H9 (cell line): ENCODE results near the gene C19orf47. TPM values are rescaled to one million over a fixed set of nuclear protein-coding genes. Genes with fewer than 3 reads are reported as not detected.
A peak's percentile ranks its signal among the peaks of the same experiment; 100 is the strongest.

ENCODE experiments used
- DNase-seq: peaks from one replicate; pipeline ENCODE4 v3.0.0-alpha.2; 2017
- H2AFZ ChIP-seq: one replicate; pipeline ENCODE4 v1.6.1; 2013; ENCODE audit warnings: mild to moderate bottlenecking, low read length, control low read depth, moderate library complexity
- H2AK5ac ChIP-seq: 2 replicates; pipeline ENCODE4 v1.6.1; 2013; ENCODE audit warnings: low read length, control low read depth, mixed read lengths; ENCODE audit not compliant: insufficient read length
- H2BK120ac ChIP-seq: one replicate; pipeline ENCODE4 v1.6.1; 2013; ENCODE audit warnings: low read depth, mild to moderate bottlenecking, low read length, control low read depth, inconsistent platforms; ENCODE audit not compliant: poor library complexity, severe bottlenecking
- H2BK12ac ChIP-seq: 2 replicates; pipeline ENCODE4 v1.6.1; 2013; ENCODE audit warnings: low read length, control low read depth, mixed read lengths, low read depth; ENCODE audit not compliant: insufficient read length
- H2BK15ac ChIP-seq: 2 replicates; pipeline ENCODE4 v1.6.1; 2013; ENCODE audit warnings: low read depth, low read length, control low read depth
- H2BK20ac ChIP-seq: one replicate; pipeline ENCODE4 v1.6.1; 2013; ENCODE audit warnings: low read depth, mild to moderate bottlenecking, low read length, control low read depth, inconsistent platforms; ENCODE audit not compliant: poor library complexity, severe bottlenecking
- H2BK5ac ChIP-seq: 2 replicates; pipeline ENCODE4 v1.6.1; 2013; ENCODE audit warnings: low read length, control low read depth, mixed read lengths; ENCODE audit not compliant: insufficient read length
- H3K14ac ChIP-seq: 2 replicates; pipeline ENCODE4 v1.6.1; 2013; ENCODE audit warnings: low read length, control low read depth; ENCODE audit not compliant: insufficient read depth
- H3K18ac ChIP-seq: 2 replicates; pipeline ENCODE4 v1.6.1; 2013; ENCODE audit warnings: low read depth, mild to moderate bottlenecking, mixed read lengths, low read length, control low read depth; ENCODE audit not compliant: insufficient read length
- H3K23ac ChIP-seq: 2 replicates; pipeline ENCODE4 v1.6.1; 2013; ENCODE audit warnings: low read length, control low read depth, mixed read lengths, low read depth; ENCODE audit not compliant: insufficient read length
- H3K23me2 ChIP-seq: 2 replicates; pipeline ENCODE4 v1.6.1; 2013; ENCODE audit warnings: low read depth, mild to moderate bottlenecking, mixed read lengths, low read length, control low read depth; ENCODE audit not compliant: insufficient read length, poor library complexity, severe bottlenecking
- H3K27ac ChIP-seq: 2 replicates; pipeline ENCODE4 v1.5.1; 2013; ENCODE audit warnings: low read length, control low read depth, mixed read lengths, low read depth; ENCODE audit not compliant: insufficient read length
- H3K27me3 ChIP-seq: 2 replicates; pipeline ENCODE4 v1.6.1; 2013; ENCODE audit warnings: low read length, control low read depth, inconsistent platforms; ENCODE audit not compliant: insufficient read depth
- H3K4ac ChIP-seq: 2 replicates; pipeline ENCODE4 v1.6.1; 2013; ENCODE audit warnings: low read depth, mild to moderate bottlenecking, control low read depth, inconsistent platforms, low read length, moderate library complexity
- H3K4me1 ChIP-seq: 2 replicates; pipeline ENCODE4 v1.6.1; 2013; ENCODE audit warnings: low read length, control low read depth, inconsistent platforms; ENCODE audit not compliant: insufficient read depth
- H3K4me2 ChIP-seq: 2 replicates; pipeline ENCODE4 v1.6.1; 2013; ENCODE audit warnings: low read length, control low read depth, mixed read lengths; ENCODE audit not compliant: insufficient read length, insufficient read depth
- H3K56ac ChIP-seq: 2 replicates; pipeline ENCODE4 v1.6.1; 2013; ENCODE audit warnings: low read depth, mild to moderate bottlenecking, mixed read lengths, low read length, control low read depth; ENCODE audit not compliant: insufficient read length
- H3K79me1 ChIP-seq: 2 replicates; pipeline ENCODE4 v1.6.1; 2013; ENCODE audit warnings: low read depth, mild to moderate bottlenecking, moderate library complexity, low read length, control low read depth, inconsistent platforms; ENCODE audit not compliant: insufficient read depth, poor library complexity, severe bottlenecking
- H3K79me2 ChIP-seq: 2 replicates; pipeline ENCODE4 v1.6.1; 2013; ENCODE audit warnings: low read length, control low read depth, inconsistent platforms; ENCODE audit not compliant: insufficient read depth
- H3K9ac ChIP-seq: 2 replicates; pipeline ENCODE4 v1.6.1; 2013; ENCODE audit warnings: low read length, control low read depth, mixed read lengths; ENCODE audit not compliant: insufficient read length; ENCODE audit errors: extremely low read depth
- H3K9me3 ChIP-seq: one replicate; pipeline ENCODE4 v1.6.1; 2013; ENCODE audit warnings: low read depth, low read length, inconsistent platforms; ENCODE audit not compliant: control insufficient read depth
- H3T11ph ChIP-seq: one replicate; pipeline ENCODE4 v1.6.1; 2013; ENCODE audit warnings: mild to moderate bottlenecking, low read length, control low read depth, inconsistent platforms
- H4K20me1 ChIP-seq: one replicate; pipeline ENCODE4 v1.6.1; 2013; ENCODE audit not compliant: control insufficient read depth, insufficient read length, insufficient read depth
- H4K5ac ChIP-seq: 2 replicates; pipeline ENCODE4 v1.6.1; 2013; ENCODE audit warnings: low read depth, mild to moderate bottlenecking, mixed read lengths, low read length, control low read depth; ENCODE audit not compliant: insufficient read length
- H4K8ac ChIP-seq: replicated peaks from 2 replicates; pipeline ENCODE4 v1.6.1; 2013; ENCODE audit warnings: low read length, control low read depth, mixed read lengths, low read depth; ENCODE audit not compliant: insufficient read length
- H4K91ac ChIP-seq: 2 replicates; pipeline ENCODE4 v1.6.1; 2013; ENCODE audit warnings: low read depth, mild to moderate bottlenecking, moderate library complexity, mixed read lengths, low read length, control low read depth; ENCODE audit not compliant: insufficient read length
- H3K27ac Mint-ChIP-seq, 3 experiments: 2 replicates in 2 of 3; 3 replicates in 1 of 3; pipeline ENCODE4 v1.8.0; 2020 to 2021; ENCODE audit warnings: mixed read lengths in 3 of 3, mild to moderate bottlenecking in 1 of 3, moderate library complexity in 1 of 3
- H3K27me3 Mint-ChIP-seq: 2 replicates; pipeline ENCODE4 v1.8.0; 2021; ENCODE audit warnings: low read depth, mild to moderate bottlenecking, moderate library complexity, mixed read lengths
- H3K36me3 Mint-ChIP-seq, 3 experiments: 2 replicates in 2 of 3; 3 replicates in 1 of 3; pipeline ENCODE4 v1.8.0; 2020 to 2021; ENCODE audit warnings: low read depth in 3 of 3, mixed read lengths in 3 of 3; ENCODE audit not compliant: insufficient read depth in 1 of 3
- H3K4me1 Mint-ChIP-seq, 2 experiments: 2 replicates each; pipeline ENCODE4 v1.8.0; 2020; ENCODE audit warnings: mixed read lengths in 2 of 2
- H3K4me3 Mint-ChIP-seq, 2 experiments: 2 replicates in 1 of 2; 3 replicates in 1 of 2; pipeline ENCODE4 v1.8.0; 2020 to 2021; ENCODE audit warnings: mild to moderate bottlenecking in 2 of 2, mixed read lengths in 2 of 2, moderate library complexity in 1 of 2
- H3K9me3 Mint-ChIP-seq, 2 experiments: 2 replicates in 1 of 2; 3 replicates in 1 of 2; pipeline ENCODE4 v1.8.0; 2020; ENCODE audit warnings: mild to moderate bottlenecking in 2 of 2, mixed read lengths in 2 of 2, moderate library complexity in 1 of 2
- WGBS: extraction: QIAGEN DNeasy Blood & Tissue Kit; methylation state at CpG from one replicate; pipeline ENCODE4 v1.1.7; 2013; ENCODE audit warnings: missing lambda C conversion rate, low lambda C conversion rate, mixed read lengths; ENCODE audit not compliant: insufficient read length; ENCODE audit errors: extremely low coverage; 5-methylcytosine and 5-hydroxymethylcytosine counted together
- total RNA-seq: library from RNA; stranded (reverse); gene quantifications from 2 replicates; pipeline ENCODE4 v1.2.1, GENCODE V29; 2021
- TF ChIP-seq, protein P1 (sequence below): fragments of 200-600 bp; sonication (generic); conservative IDR thresholded peaks from 3 replicates; pipeline ENCODE4 v1.8.0; 2021; ENCODE audit warnings: antibody characterized with exemption, mild to moderate bottlenecking

C19orf47 gene
- total RNA-seq, 1 experiment from 2014 or later, result 19.4 TPM

DNA sequence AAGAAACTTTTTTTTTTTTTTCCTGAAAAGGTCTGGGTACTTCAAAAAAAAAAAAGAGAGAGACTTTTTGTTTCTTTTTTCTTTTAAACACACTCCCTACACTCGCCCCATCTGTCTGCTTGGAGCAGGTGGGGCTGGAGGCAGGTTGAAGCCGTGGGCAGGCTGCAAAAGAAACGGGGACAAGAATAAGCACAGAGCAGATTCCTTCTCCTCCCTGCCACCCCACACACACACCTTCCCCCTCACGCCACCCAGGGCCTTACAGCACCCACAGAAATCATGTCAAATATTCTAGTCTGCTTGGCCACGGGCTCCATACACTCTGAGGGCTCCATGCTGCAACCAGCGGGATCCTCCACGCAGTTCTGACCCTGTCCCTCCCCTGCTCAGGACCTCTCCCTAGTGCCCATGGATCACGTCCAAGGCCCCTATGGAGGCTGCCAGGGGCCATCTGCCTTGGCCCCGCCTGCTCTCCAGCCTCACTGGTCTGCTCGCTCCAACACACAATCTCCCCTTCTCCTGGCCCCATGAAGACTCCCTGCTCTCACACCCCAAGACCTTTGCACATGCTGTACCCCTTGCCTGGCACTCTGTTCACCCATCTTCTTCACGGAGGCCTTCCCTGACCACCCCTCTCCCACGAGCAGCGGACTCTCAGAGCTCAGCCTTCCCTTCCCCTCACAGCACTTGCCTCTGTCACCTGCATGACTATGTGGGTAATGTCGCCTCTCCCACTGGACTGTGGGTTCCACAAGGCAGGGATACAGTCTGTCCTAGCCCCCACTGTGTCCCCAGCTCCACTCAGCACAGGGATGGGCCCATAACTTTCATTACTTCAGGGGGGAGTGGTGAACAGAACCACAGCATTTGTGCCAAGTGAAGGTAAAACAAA lies 74.5 kb downstream of the C19orf47 start:
- no peak overlapping the region for H2BK20ac ChIP-seq
- H4K5ac ChIP-seq, result no peak overlapping the region
- H4K20me1 ChIP-seq, result no peaks in the 10 kb centered on the region
- no peak overlapping the region for H2BK5ac ChIP-seq
- no peak overlapping the region for H3K56ac ChIP-seq
- no peak for DNase-seq
- no peaks in the 10 kb centered on the region for H3K4me1 ChIP-seq
- H4K91ac ChIP-seq, result no peak overlapping the region
- H3K79me2 ChIP-seq, result peaks cover 2% of the 10 kb centered on the region; the same call in 1 of the 2 replicates
- no peak overlapping the region for H2AK5ac ChIP-seq
- no peaks in the 10 kb centered on the region for H3K27me3 ChIP-seq
- no peak overlapping the region for H3K27ac ChIP-seq
- H2BK120ac ChIP-seq, result no peak overlapping the region
- TF ChIP-seq, protein P1, sequence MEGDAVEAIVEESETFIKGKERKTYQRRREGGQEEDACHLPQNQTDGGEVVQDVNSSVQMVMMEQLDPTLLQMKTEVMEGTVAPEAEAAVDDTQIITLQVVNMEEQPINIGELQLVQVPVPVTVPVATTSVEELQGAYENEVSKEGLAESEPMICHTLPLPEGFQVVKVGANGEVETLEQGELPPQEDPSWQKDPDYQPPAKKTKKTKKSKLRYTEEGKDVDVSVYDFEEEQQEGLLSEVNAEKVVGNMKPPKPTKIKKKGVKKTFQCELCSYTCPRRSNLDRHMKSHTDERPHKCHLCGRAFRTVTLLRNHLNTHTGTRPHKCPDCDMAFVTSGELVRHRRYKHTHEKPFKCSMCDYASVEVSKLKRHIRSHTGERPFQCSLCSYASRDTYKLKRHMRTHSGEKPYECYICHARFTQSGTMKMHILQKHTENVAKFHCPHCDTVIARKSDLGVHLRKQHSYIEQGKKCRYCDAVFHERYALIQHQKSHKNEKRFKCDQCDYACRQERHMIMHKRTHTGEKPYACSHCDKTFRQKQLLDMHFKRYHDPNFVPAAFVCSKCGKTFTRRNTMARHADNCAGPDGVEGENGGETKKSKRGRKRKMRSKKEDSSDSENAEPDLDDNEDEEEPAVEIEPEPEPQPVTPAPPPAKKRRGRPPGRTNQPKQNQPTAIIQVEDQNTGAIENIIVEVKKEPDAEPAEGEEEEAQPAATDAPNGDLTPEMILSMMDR, result no peak
- H3K27me3 Mint-ChIP-seq, result peaks cover 1% of the 10 kb centered on the region; the same call in 1 of the 2 replicates
- H4K8ac ChIP-seq, result no peak overlapping the region
- no peak overlapping the region for H3K4ac ChIP-seq
- no peak overlapping the region for H3K4me2 ChIP-seq
- no peaks in the 10 kb centered on the region for H3K9me3 Mint-ChIP-seq
- H3K14ac ChIP-seq, result no peak overlapping the region; the same call in 1 of the 2 replicates
- H3K4me1 Mint-ChIP-seq, result peaks cover 29 to 37% of the 10 kb centered on the region in 2 experiments
- no CpG with 5 or more reads among the region's 14 CpGs for whole genome bisulfite sequencing
- no peak overlapping the region for H2AFZ ChIP-seq
- no peak overlapping the region for H3K23ac ChIP-seq
- no peak overlapping the region for H2BK15ac ChIP-seq
- peak overlapping the region; percentile 2 to 91 (median 20); a peak in 6 of 7 replicates for H3K27ac Mint-ChIP-seq
- H2BK12ac ChIP-seq, result no peak overlapping the region
- H3K4me3 Mint-ChIP-seq, result no peak overlapping the region; a peak in 2 of 5 replicates
- no peaks in the 10 kb centered on the region for H3K23me2 ChIP-seq
- no peaks in the 10 kb centered on the region for H3K9me3 ChIP-seq
- H3K18ac ChIP-seq, result no peak overlapping the region
- no peak overlapping the region for H3T11ph ChIP-seq
- no peak overlapping the region for H3K9ac ChIP-seq
- H3K79me1 ChIP-seq, result peaks cover 3% of the 10 kb centered on the region
- peaks cover 0 to 5% (median 5%) of the 10 kb centered on the region in 3 experiments; a peak in 4 of 7 replicates for H3K36me3 Mint-ChIP-seq
